Muscle of leg (tissue), 11 donors: Measurements from ENCODE around the gene SENP6. TPM values are rescaled to one million over a fixed set of nuclear protein-coding genes. Genes with fewer than 3 reads are reported as not detected.
"Not testable (repeated sequence)": the region's sequence is repeated elsewhere in the genome, so short reads cannot be mapped to it uniquely, and the experiment has no call there.

Experiments
- DNase-seq: peaks from one replicate; pipeline ENCODE4 v3.0.0; 2013
- H3K27ac ChIP-seq: one replicate; pipeline ENCODE4 v1.5.1; 2013; ENCODE audit warnings: mild to moderate bottlenecking, low read length, control low read depth
- H3K27me3 ChIP-seq: one replicate; pipeline ENCODE4 v1.6.1; 2013; ENCODE audit warnings: low read length; ENCODE audit not compliant: control insufficient read depth, insufficient read depth
- H3K36me3 ChIP-seq: one replicate; pipeline ENCODE4 v1.6.1; 2013; ENCODE audit warnings: low read length; ENCODE audit not compliant: control insufficient read depth, insufficient read depth
- H3K4me1 ChIP-seq: one replicate; pipeline ENCODE4 v1.6.1; 2013; ENCODE audit warnings: low read length; ENCODE audit not compliant: control insufficient read depth, insufficient read depth
- H3K4me3 ChIP-seq: one replicate; pipeline ENCODE4 v1.5.1; 2013; ENCODE audit warnings: low read length, control low read depth
- H3K9me3 ChIP-seq: replicated peaks from 2 replicates; pipeline ENCODE4 v1.6.1; 2013; ENCODE audit warnings: low read depth, low read length; ENCODE audit not compliant: control insufficient read depth
- WGBS: methylation state at CpG from one replicate; pipeline ENCODE4 v1.1.5; 2013; ENCODE audit warnings: missing lambda C conversion rate; ENCODE audit not compliant: insufficient coverage; 5-methylcytosine and 5-hydroxymethylcytosine counted together
- polyA plus RNA-seq, 8 donors: library from polyadenylated mRNA; unstranded; fragments of 120-200 nt; gene quantifications; one replicate each; pipeline versions ENCODE4 v1.2.1 to v1.2.3, GENCODE V29; 2013; ENCODE audit warnings: inconsistent platforms in 1 of 8, low replicate concordance in 1 of 8; ENCODE audit not compliant: insufficient read length in 8 of 8, insufficient read depth in 1 of 8
- total RNA-seq: library from RNA; stranded (reverse); fragments of 120-200 nt; gene quantifications from one replicate; pipeline ENCODE4 v1.2.4, GENCODE V29; 2013

SENP6 gene
- total and polyA plus RNA-seq, 9 donors, result 55.7 to 84.2 (median 70.1) TPM

DNA sequence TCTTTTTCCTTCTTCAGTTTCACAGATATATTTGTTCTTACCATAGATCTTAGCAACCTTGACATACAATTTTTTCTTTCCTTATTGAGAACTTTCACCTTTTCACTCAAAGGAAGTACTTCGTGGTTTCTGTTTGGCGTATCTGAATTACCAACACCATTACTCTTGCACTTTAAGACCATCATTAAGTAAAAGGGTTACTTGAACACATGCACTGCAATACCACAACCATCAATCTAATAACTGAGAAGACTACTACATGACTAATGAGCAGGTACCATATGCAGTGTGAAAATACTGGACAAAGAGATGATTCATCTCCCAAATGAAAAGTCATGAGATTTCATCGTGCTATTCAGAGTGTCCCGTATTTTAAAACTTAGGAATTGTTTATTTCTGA is 21.7 kb upstream of the SENP6 start:
- no peak overlapping the region for H3K27ac ChIP-seq
- no peaks in the 10 kb centered on the region for H3K4me1 ChIP-seq
- no peak for DNase-seq
- no peaks in the 10 kb centered on the region for H3K27me3 ChIP-seq
- H3K4me3 ChIP-seq, result no peak overlapping the region
- H3K36me3 ChIP-seq, result no peaks in the 10 kb centered on the region
- WGBS, result no CpG with 5 or more reads among the region's 4 CpGs
- no peaks in the 10 kb centered on the region for H3K9me3 ChIP-seq

DNA sequence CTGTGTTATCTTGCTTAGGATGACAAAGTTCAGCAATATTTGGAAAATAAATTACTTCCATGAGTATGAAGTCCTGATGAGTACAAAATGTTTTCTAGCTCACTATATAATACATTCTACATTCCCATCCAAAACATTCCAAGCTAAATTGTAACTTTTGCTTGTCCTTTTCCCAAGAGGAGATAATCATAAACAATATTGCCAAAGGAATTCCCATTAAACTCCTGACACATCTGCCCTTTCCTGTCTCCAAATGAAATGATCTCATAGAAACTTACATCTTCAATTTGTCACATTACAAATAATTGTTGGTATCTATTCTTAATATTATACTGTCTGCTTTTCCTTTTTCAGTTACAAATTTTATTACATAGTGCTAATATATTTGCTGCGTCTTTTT is 20.4 kb upstream of the SENP6 start:
- no peaks in the 10 kb centered on the region for H3K4me1 ChIP-seq
- WGBS, result no CpG with 5 or more reads among the region's 1 CpG
- H3K4me3 ChIP-seq, result no peak overlapping the region
- no peaks in the 10 kb centered on the region for H3K36me3 ChIP-seq
- DNase-seq, result no peak
- no peaks in the 10 kb centered on the region for H3K27me3 ChIP-seq
- H3K9me3 ChIP-seq, result no peaks in the 10 kb centered on the region
- no peak overlapping the region for H3K27ac ChIP-seq

DNA sequence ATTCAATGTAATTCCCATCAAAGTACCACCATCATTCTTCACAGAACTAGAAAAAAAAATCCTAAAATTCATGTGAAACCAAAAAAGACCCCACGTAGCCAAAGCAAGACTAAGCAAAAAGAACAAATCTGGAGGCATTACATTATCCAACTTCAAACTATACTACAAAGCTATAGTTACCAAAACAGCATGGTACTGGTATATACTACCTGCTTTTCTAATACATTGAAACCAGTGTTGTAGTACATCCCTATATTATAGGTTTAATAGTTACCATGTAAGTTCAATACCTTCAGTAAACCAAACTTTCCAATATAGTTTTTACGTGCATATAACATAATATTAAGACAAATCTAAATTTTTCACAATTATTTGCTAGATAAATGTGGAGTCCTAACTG is 17.1 kb upstream of the SENP6 start:
- not testable (repeated sequence) for H3K36me3 ChIP-seq

GRCh38 chr6:75588948-75589347 is 12.7 kb upstream of the SENP6 start:
- WGBS, result no CpG with 5 or more reads among the region's 2 CpGs
- Histone ChIP-seq H3K27me3 (no peaks in the 10 kb centered on the region), H3K27ac (no peak overlapping the region), H3K4me1 (no peaks in the 10 kb centered on the region), H3K9me3 (no peaks in the 10 kb centered on the region), H3K4me3 (no peak overlapping the region), H3K36me3 (no peaks in the 10 kb centered on the region)
- no peak for DNase-seq

More for the DNA sequence above, 17.1 kb upstream of the SENP6 start:
- H3K4me3 ChIP-seq, H3K27ac ChIP-seq, H3K9me3 ChIP-seq, DNase-seq, H3K27me3 ChIP-seq, H3K4me1 ChIP-seq: not testable (repeated sequence)
- no CpG with 5 or more reads among the region's 2 CpGs for WGBS

- no peak overlapping the region for H3K27ac ChIP-seq
- DNase-seq, result no peak
- H3K4me1 ChIP-seq, result no peaks in the 10 kb centered on the region
- no peaks in the 10 kb centered on the region for H3K9me3 ChIP-seq
- H3K27me3 ChIP-seq, result no peaks in the 10 kb centered on the region
- WGBS, result no CpG with 5 or more reads among the region's 2 CpGs
- H3K4me3 ChIP-seq, result no peak overlapping the region
- H3K36me3 ChIP-seq, result no peaks in the 10 kb centered on the region
These were observed 11.3 kb upstream of the SENP6 start for GRCh38 chr6:75590370-75590769.

DNA sequence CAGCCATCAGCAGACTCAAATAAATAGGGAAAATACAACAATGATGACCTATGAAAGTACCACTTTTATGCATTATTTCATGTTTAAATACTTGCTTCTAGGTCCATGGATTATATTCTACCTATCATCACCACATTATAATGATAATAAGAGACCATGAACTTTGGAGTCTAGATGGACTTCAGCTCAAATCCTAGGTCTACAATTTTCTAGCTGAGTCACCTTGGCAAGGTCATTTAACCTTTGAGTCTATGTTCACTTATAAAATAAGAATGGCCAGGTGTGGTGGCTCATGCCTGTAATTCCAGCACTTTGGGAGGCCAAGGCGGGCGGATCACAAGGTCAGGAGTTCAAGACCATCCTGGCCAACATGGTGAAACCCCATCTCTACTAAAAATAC is 5.3 kb upstream of the SENP6 start:
- H3K9me3 ChIP-seq, H3K27me3 ChIP-seq, H3K36me3 ChIP-seq, DNase-seq, H3K27ac ChIP-seq, H3K4me1 ChIP-seq, H3K4me3 ChIP-seq: not testable (repeated sequence)
- no CpG with 5 or more reads among the region's 2 CpGs for WGBS

GRCh38 chr6:75600768-75601167 is 912 bp upstream of the SENP6 start:
- DNase-seq, result no peak
- no peaks in the 10 kb centered on the region for H3K36me3 ChIP-seq
- peak overlapping the region; percentile 99 for H3K27ac ChIP-seq
- 38% methylated on average over 3 of the region's 7 CpGs for WGBS
- no peaks in the 10 kb centered on the region for H3K4me1 ChIP-seq
- H3K4me3 ChIP-seq, result no peak overlapping the region
- no peaks in the 10 kb centered on the region for H3K27me3 ChIP-seq
- H3K9me3 ChIP-seq, result no peaks in the 10 kb centered on the region

DNA sequence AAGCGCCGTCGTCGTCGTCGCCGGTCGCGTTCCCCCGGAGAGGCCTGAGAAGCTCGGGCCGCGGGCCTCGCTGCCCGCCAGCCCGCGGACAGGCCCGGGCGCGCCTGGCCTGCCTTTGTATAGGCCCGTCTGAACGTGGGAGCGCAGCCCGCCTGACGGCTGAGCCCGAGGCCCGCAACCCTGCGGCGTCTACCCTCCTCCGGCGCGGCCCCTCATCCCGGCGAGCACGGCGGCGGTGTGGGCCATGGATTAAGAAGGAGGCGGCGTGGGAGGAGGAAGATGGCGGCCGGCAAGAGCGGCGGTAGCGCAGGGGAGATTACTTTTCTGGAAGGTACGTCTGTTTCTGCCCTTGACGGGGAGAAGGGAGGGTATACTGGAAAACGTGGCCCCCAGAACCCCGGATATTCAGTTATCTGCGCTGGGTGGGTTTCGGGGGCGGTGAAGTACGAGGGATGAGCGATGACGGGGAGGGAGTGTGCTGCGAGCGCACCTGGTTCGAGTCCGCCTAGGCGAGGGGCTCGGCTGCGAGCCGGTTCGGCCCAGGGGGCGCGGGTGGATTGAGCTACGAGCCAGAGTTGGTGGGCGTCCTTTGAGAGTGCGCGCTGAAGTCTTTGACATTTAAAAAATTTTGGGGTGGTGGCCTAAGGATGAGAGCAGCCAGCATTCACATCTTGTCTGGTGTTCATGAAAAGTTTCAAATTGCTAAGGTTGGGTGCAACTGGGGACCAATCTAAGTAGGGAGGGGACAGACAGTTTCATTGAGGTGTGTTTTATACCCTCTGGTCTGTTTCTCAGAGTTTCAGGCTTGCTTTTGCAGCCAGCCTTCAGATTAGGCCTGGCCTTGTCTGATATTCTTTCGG is 796 bp downstream of the SENP6 start:
- under 1% methylated on average over 65 of the region's 70 CpGs for WGBS

GRCh38 chr6:75603106-75603420 is 1.4 kb downstream of the SENP6 start:
- H3K27ac ChIP-seq, result peak overlapping the region; percentile 99
- WGBS, result no CpG with 5 or more reads among the region's 2 CpGs

More for the DNA sequence above, 796 bp downstream of the SENP6 start:
- Histone ChIP-seq H3K27me3 (no peaks in the 10 kb centered on the region), H3K36me3 (no peaks in the 10 kb centered on the region), H3K27ac (peak overlapping the region; percentile 99), H3K4me3 (peak overlapping the region; percentile 83), H3K9me3 (no peaks in the 10 kb centered on the region), H3K4me1 (no peaks in the 10 kb centered on the region)
- DNase-seq, result peak; percentile 75

GRCh38 chr6:75604294-75604693 is 2.6 kb downstream of the SENP6 start:
- no peak overlapping the region for H3K4me3 ChIP-seq
- H3K4me1 ChIP-seq, result peaks cover 3% of the 10 kb centered on the region
- no peaks in the 10 kb centered on the region for H3K9me3 ChIP-seq
- no peaks in the 10 kb centered on the region for H3K36me3 ChIP-seq
- H3K27ac ChIP-seq, result no peak overlapping the region
- no peaks in the 10 kb centered on the region for H3K27me3 ChIP-seq
- 100% methylated on average over 3 of the region's 16 CpGs for WGBS
- no peak for DNase-seq

More at GRCh38 chr6:75603106-75603420, 1.4 kb downstream of the SENP6 start:
- H3K27me3 ChIP-seq, result no peaks in the 10 kb centered on the region
- H3K4me3 ChIP-seq, result peak overlapping the region; percentile 83
- H3K36me3 ChIP-seq, result no peaks in the 10 kb centered on the region
- DNase-seq, result no peak
- H3K9me3 ChIP-seq, result no peaks in the 10 kb centered on the region
- peaks cover under 1% of the 10 kb centered on the region for H3K4me1 ChIP-seq
